ENCODE results near the gene MDN1.

DNA sequence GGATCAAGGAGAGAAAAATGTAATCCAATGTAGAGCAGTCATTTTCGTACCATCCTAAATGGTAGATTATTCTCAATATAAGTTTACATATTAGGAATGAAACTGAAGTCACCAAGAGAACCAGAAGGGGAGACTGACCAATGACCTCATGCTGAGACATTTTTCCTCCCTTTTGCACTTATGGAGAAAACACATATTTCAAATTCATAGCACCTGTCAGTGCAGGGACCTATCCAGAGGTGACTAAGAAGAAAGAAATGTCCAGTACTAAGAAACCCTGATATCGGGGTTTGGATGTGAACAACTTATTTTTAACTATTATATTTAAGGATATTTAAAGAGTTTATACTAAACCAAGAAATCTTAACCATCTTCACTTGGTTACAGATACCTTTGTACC is 164.5 kb downstream of the MDN1 start:
- TF ChIP-seq, protein P1, sequence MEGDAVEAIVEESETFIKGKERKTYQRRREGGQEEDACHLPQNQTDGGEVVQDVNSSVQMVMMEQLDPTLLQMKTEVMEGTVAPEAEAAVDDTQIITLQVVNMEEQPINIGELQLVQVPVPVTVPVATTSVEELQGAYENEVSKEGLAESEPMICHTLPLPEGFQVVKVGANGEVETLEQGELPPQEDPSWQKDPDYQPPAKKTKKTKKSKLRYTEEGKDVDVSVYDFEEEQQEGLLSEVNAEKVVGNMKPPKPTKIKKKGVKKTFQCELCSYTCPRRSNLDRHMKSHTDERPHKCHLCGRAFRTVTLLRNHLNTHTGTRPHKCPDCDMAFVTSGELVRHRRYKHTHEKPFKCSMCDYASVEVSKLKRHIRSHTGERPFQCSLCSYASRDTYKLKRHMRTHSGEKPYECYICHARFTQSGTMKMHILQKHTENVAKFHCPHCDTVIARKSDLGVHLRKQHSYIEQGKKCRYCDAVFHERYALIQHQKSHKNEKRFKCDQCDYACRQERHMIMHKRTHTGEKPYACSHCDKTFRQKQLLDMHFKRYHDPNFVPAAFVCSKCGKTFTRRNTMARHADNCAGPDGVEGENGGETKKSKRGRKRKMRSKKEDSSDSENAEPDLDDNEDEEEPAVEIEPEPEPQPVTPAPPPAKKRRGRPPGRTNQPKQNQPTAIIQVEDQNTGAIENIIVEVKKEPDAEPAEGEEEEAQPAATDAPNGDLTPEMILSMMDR (IDR thresholded peaks at IDR 0.05): no peak
- TF ChIP-seq EZH2 (IDR thresholded peaks at IDR 0.05; ENCODE audit: borderline replicate concordance, insufficient read depth, low read depth, low read length, poor library complexity, severe bottlenecking): no peak
